Keratinocyte (primary cell): ENCODE results near the gene LMCD1.

Experiments used
- EZH2 ChIP-seq: IDR thresholded peaks from one replicate; pipeline ENCODE4 v1.6.1; 2012; ENCODE audit warnings: inconsistent platforms, mild to moderate bottlenecking, low read length, moderate library complexity
- TF ChIP-seq, protein P1 (sequence below), 3 experiments: IDR thresholded peaks in 1 of 3; conservative IDR thresholded peaks in 1 of 3; optimal IDR thresholded peaks in 1 of 3; 2 replicates in 2 of 3; 3 replicates in 1 of 3; pipeline versions ENCODE3 to v1.5.1; 2011; ENCODE audit warnings: low read length in 3 of 3, mild to moderate bottlenecking in 3 of 3, moderate library complexity in 2 of 3, control low read depth in 1 of 3, inconsistent platforms in 1 of 3; ENCODE audit not compliant: insufficient read depth in 2 of 3; ENCODE audit errors: extremely low read depth in 1 of 3

GRCh38 chr3:8466526-8466925 lies 35.1 kb upstream of the LMCD1 start:
- no peak for TF ChIP-seq EZH2
- TF ChIP-seq, protein P1, sequence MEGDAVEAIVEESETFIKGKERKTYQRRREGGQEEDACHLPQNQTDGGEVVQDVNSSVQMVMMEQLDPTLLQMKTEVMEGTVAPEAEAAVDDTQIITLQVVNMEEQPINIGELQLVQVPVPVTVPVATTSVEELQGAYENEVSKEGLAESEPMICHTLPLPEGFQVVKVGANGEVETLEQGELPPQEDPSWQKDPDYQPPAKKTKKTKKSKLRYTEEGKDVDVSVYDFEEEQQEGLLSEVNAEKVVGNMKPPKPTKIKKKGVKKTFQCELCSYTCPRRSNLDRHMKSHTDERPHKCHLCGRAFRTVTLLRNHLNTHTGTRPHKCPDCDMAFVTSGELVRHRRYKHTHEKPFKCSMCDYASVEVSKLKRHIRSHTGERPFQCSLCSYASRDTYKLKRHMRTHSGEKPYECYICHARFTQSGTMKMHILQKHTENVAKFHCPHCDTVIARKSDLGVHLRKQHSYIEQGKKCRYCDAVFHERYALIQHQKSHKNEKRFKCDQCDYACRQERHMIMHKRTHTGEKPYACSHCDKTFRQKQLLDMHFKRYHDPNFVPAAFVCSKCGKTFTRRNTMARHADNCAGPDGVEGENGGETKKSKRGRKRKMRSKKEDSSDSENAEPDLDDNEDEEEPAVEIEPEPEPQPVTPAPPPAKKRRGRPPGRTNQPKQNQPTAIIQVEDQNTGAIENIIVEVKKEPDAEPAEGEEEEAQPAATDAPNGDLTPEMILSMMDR (optimal IDR thresholded peaks at IDR 0.05 in 1 of 3, IDR thresholded peaks at IDR 0.05 in 1 of 3, conservative IDR thresholded peaks at IDR 0.05 in 1 of 3; ENCODE audit: extremely low read depth in 1 of 3, insufficient read depth in 2 of 3, low read length in 3 of 3): no peak
